ENCODE data around the gene SNN.

SNN gene

GRCh38 chr16:11682655-11683096, 14.4 kb downstream of the SNN start:
- Histone ChIP-seq H2AFZ (ENCODE audit: low read depth) (no peak overlapping the region), H3K79me2 (ENCODE audit: insufficient read depth, low read depth) (peaks cover 53% of the 10 kb centered on the region; the same call in 1 of the 2 replicates), H3K4me1 (ENCODE audit: low read depth, poor library complexity, severe bottlenecking) (peaks cover 93% of the 10 kb centered on the region), H3K4me3 (IDR thresholded peaks at IDR 0.05; ENCODE audit: insufficient read depth, low read depth, low read length) (no peak overlapping the region), H3K27ac (peak overlapping the region; percentile 11; the same call in 1 of the 2 replicates), H4K20me1 (ENCODE audit: insufficient read depth) (0 out of 2 replicates have a peak, but pooled peaks cover 4% of the 10 kb centered on the region), H3K9ac (no peak overlapping the region), H3K27me3 (ENCODE audit: insufficient read depth, low read depth) (no peaks in the 10 kb centered on the region), H3K36me3 (ENCODE audit: insufficient read depth) (peaks cover 51% of the 10 kb centered on the region; the same call in 1 of the 2 replicates), H3K4me2 (peak overlapping the region; percentile 61; the same call in 1 of the 2 replicates)
- TF ChIP-seq CTCF (conservative IDR thresholded peaks at IDR 0.05; ENCODE audit: low read depth, low read length), result no peak

GRCh38 chr16:11683145-11683544, 14.9 kb downstream of the SNN start:
- Histone ChIP-seq H4K20me1 (ENCODE audit: insufficient read depth) (no peaks in the 10 kb centered on the region), H3K4me3 (IDR thresholded peaks at IDR 0.05; ENCODE audit: insufficient read depth, low read depth, low read length) (no peak overlapping the region), H3K79me2 (ENCODE audit: insufficient read depth, low read depth) (peaks cover 56% of the 10 kb centered on the region; the same call in 1 of the 2 replicates), H3K27ac (no peak overlapping the region), H3K4me1 (ENCODE audit: low read depth, poor library complexity, severe bottlenecking) (peaks cover 94% of the 10 kb centered on the region), H3K4me2 (no peak overlapping the region), H3K36me3 (ENCODE audit: insufficient read depth) (peaks cover 51% of the 10 kb centered on the region; the same call in 1 of the 2 replicates), H2AFZ (ENCODE audit: low read depth) (no peak overlapping the region), H3K27me3 (ENCODE audit: insufficient read depth, low read depth) (no peaks in the 10 kb centered on the region), H3K9ac (no peak overlapping the region)
- no peak for TF ChIP-seq CTCF (conservative IDR thresholded peaks at IDR 0.05; ENCODE audit: low read depth, low read length)

- Histone ChIP-seq H2AFZ (ENCODE audit: low read depth) (no peak overlapping the region), H4K20me1 (ENCODE audit: insufficient read depth) (no peaks in the 10 kb centered on the region), H3K4me2 (no peak overlapping the region), H3K4me3 (IDR thresholded peaks at IDR 0.05; ENCODE audit: insufficient read depth, low read depth, low read length) (no peak overlapping the region), H3K79me2 (ENCODE audit: insufficient read depth, low read depth) (peaks cover 64% of the 10 kb centered on the region; the same call in 1 of the 2 replicates), H3K27me3 (ENCODE audit: insufficient read depth, low read depth) (no peaks in the 10 kb centered on the region), H3K36me3 (ENCODE audit: insufficient read depth) (peaks cover 43% of the 10 kb centered on the region; the same call in 1 of the 2 replicates), H3K4me1 (ENCODE audit: low read depth, poor library complexity, severe bottlenecking) (peaks cover 94% of the 10 kb centered on the region), H3K27ac (no peak overlapping the region), H3K9ac (no peak overlapping the region)
- TF ChIP-seq CTCF (conservative IDR thresholded peaks at IDR 0.05; ENCODE audit: low read depth, low read length), result no peak
Measured at GRCh38 chr16:11684231-11685025, 16.2 kb downstream of the SNN start.

GRCh38 chr16:11685844-11686618, 17.8 kb downstream of the SNN start:
- no peak overlapping the region for H3K27ac ChIP-seq

More at GRCh38 chr16:11685844-11686618, 17.8 kb downstream of the SNN start:
- Histone ChIP-seq H3K79me2 (ENCODE audit: insufficient read depth, low read depth) (peaks cover 66% of the 10 kb centered on the region), H4K20me1 (ENCODE audit: insufficient read depth) (no peaks in the 10 kb centered on the region), H3K4me2 (no peak overlapping the region), H3K36me3 (ENCODE audit: insufficient read depth) (peaks cover 43% of the 10 kb centered on the region; the same call in 1 of the 2 replicates), H3K9ac (no peak overlapping the region), H3K4me3 (IDR thresholded peaks at IDR 0.05; ENCODE audit: insufficient read depth, low read depth, low read length) (no peak overlapping the region), H2AFZ (ENCODE audit: low read depth) (no peak overlapping the region), H3K27me3 (ENCODE audit: insufficient read depth, low read depth) (no peaks in the 10 kb centered on the region), H3K4me1 (ENCODE audit: low read depth, poor library complexity, severe bottlenecking) (peaks cover 94% of the 10 kb centered on the region)
- no peak for TF ChIP-seq CTCF (conservative IDR thresholded peaks at IDR 0.05; ENCODE audit: low read depth, low read length)

Measured in KMS-11 (cell line).